Activated T-helper 1 cell treated with anti-CD3 and anti-CD28 coated beads, Interleukin-12 subunit alpha, Interleukin-12 subunit beta, Interleukin-2, Interleukin-4 antibody, amounts not matched to agents 30 ng/mL and 10 ng/mL and 1 ng/mL, durations not matched to agents 14 hours and 24 hours and 36 hours (primary cell): ENCODE measurements around the gene ADGRV1. TPM values are rescaled to one million over a fixed set of nuclear protein-coding genes. Genes with fewer than 3 reads are reported as not detected.

Source experiments
- DNase-seq: peaks from one replicate; pipeline ENCODE4 v3.0.0; 2021; ENCODE audit warnings: low spot score
- H3K27ac Mint-ChIP-seq: one replicate; pipeline ENCODE4 v1.8.0; 2021; ENCODE audit warnings: mild to moderate bottlenecking, mixed read lengths
- H3K27me3 Mint-ChIP-seq: one replicate; pipeline ENCODE4 v1.8.0; 2022; ENCODE audit warnings: mild to moderate bottlenecking, moderate library complexity, mixed read lengths; ENCODE audit not compliant: insufficient read depth
- H3K36me3 Mint-ChIP-seq: one replicate; pipeline ENCODE4 v1.8.0; 2021; ENCODE audit warnings: low read depth, mixed read lengths
- H3K4me1 Mint-ChIP-seq: one replicate; pipeline ENCODE4 v1.8.0; 2021; ENCODE audit warnings: low read depth, mixed read lengths
- H3K4me3 Mint-ChIP-seq: one replicate; pipeline ENCODE4 v1.8.0; 2021; ENCODE audit warnings: mild to moderate bottlenecking, moderate library complexity, mixed read lengths
- H3K9me3 Mint-ChIP-seq: one replicate; pipeline ENCODE4 v1.8.0; 2021; ENCODE audit warnings: mixed read lengths
- intact Hi-C: fragments of 100-400 bp; cut with micrococcal nuclease; formaldehyde crosslinking; loops from one replicate; pipeline ENCODE4 v1.15.1; 2024
- total RNA-seq: library from RNA; stranded (reverse); gene quantifications from 2 replicates; pipeline ENCODE4 v1.2.3, GENCODE V29; 2022

Gene ADGRV1
- total RNA-seq, 1 donor from 2014 or later: 0.05 TPM

GRCh38 chr5:90534922-90535321 lies 23.7 kb upstream of the ADGRV1 start:
- no peak overlapping the region for H3K4me3 Mint-ChIP-seq
- DNase-seq: no peak
- intact Hi-C loops: no loop called here
- H3K36me3 Mint-ChIP-seq: no peaks in the 10 kb centered on the region
- H3K27ac Mint-ChIP-seq: no peak overlapping the region
- peaks cover 7% of the 10 kb centered on the region for H3K4me1 Mint-ChIP-seq
- H3K27me3 Mint-ChIP-seq: peaks cover 48% of the 10 kb centered on the region
- H3K9me3 Mint-ChIP-seq: no peaks in the 10 kb centered on the region

GRCh38 chr5:90542827-90543519 lies 15.6 kb upstream of the ADGRV1 start:
- no peaks in the 10 kb centered on the region for H3K9me3 Mint-ChIP-seq
- H3K4me1 Mint-ChIP-seq: no peaks in the 10 kb centered on the region
- peaks cover 24% of the 10 kb centered on the region for H3K27me3 Mint-ChIP-seq
- DNase-seq: no peak
- no peak overlapping the region for H3K27ac Mint-ChIP-seq
- intact Hi-C loops: no loop called here
- no peaks in the 10 kb centered on the region for H3K36me3 Mint-ChIP-seq
- no peak overlapping the region for H3K4me3 Mint-ChIP-seq

GRCh38 chr5:90545511-90545910 lies 13.1 kb upstream of the ADGRV1 start:
- H3K4me3 Mint-ChIP-seq: no peak overlapping the region
- intact Hi-C loops: no loop called here
- DNase-seq: no peak
- no peaks in the 10 kb centered on the region for H3K4me1 Mint-ChIP-seq
- no peaks in the 10 kb centered on the region for H3K9me3 Mint-ChIP-seq
- peaks cover 12% of the 10 kb centered on the region for H3K27me3 Mint-ChIP-seq
- H3K36me3 Mint-ChIP-seq: no peaks in the 10 kb centered on the region
- H3K27ac Mint-ChIP-seq: no peak overlapping the region

- Mint-ChIP-seq H3K4me3 (no peak overlapping the region), H3K27ac (no peak overlapping the region), H3K4me1 (no peaks in the 10 kb centered on the region), H3K9me3 (no peaks in the 10 kb centered on the region), H3K36me3 (no peaks in the 10 kb centered on the region), H3K27me3 (peaks cover 11% of the 10 kb centered on the region)
- DNase-seq: no peak
- intact Hi-C loops: no loop called here
These were observed 12.3 kb upstream of the ADGRV1 start for GRCh38 chr5:90546216-90546837.

GRCh38 chr5:90547072-90547536 lies 11.5 kb upstream of the ADGRV1 start:
- H3K4me1 Mint-ChIP-seq: no peaks in the 10 kb centered on the region
- H3K27me3 Mint-ChIP-seq: peaks cover 7% of the 10 kb centered on the region
- no peak for DNase-seq
- H3K4me3 Mint-ChIP-seq: no peak overlapping the region
- H3K27ac Mint-ChIP-seq: no peak overlapping the region
- no peaks in the 10 kb centered on the region for H3K36me3 Mint-ChIP-seq
- H3K9me3 Mint-ChIP-seq: no peaks in the 10 kb centered on the region
- intact Hi-C loops: no loop called here

GRCh38 chr5:90548069-90548593 lies 10.5 kb upstream of the ADGRV1 start:
- Mint-ChIP-seq H3K4me1 (no peaks in the 10 kb centered on the region), H3K27me3 (peaks cover 10% of the 10 kb centered on the region), H3K27ac (no peak overlapping the region), H3K4me3 (no peak overlapping the region), H3K9me3 (no peaks in the 10 kb centered on the region), H3K36me3 (no peaks in the 10 kb centered on the region)
- DNase-seq: no peak
- intact Hi-C loops: no loop called here

- intact Hi-C loops: no loop called here
- Mint-ChIP-seq H3K27me3 (peaks cover 10% of the 10 kb centered on the region), H3K4me3 (no peak overlapping the region), H3K9me3 (no peaks in the 10 kb centered on the region), H3K27ac (no peak overlapping the region), H3K36me3 (no peaks in the 10 kb centered on the region), H3K4me1 (no peaks in the 10 kb centered on the region)
- no peak for DNase-seq
These were observed 9.4 kb upstream of the ADGRV1 start for GRCh38 chr5:90549223-90549622.

- intact Hi-C loops: loop anchor here (10.0 kb wide), 1 partner anchor 1665 kb away; the partner anchor contains the start of gene MEF2C
These were observed 8.8 kb upstream of the ADGRV1 start for GRCh38 chr5:90549729-90550275.

GRCh38 chr5:90550963-90551362 lies 7.6 kb upstream of the ADGRV1 start:
- no peaks in the 10 kb centered on the region for H3K36me3 Mint-ChIP-seq
- no peak for DNase-seq
- H3K9me3 Mint-ChIP-seq: no peaks in the 10 kb centered on the region
- intact Hi-C loops: loop anchor here (10.0 kb wide), 1 partner anchor 1666 kb away; the partner anchor contains the start of gene MEF2C
- no peaks in the 10 kb centered on the region for H3K4me1 Mint-ChIP-seq
- H3K27me3 Mint-ChIP-seq: peaks cover 13% of the 10 kb centered on the region
- no peak overlapping the region for H3K4me3 Mint-ChIP-seq
- no peak overlapping the region for H3K27ac Mint-ChIP-seq

More at GRCh38 chr5:90549729-90550275, 8.8 kb upstream of the ADGRV1 start:
- H3K4me1 Mint-ChIP-seq: no peaks in the 10 kb centered on the region
- no peak overlapping the region for H3K4me3 Mint-ChIP-seq
- H3K9me3 Mint-ChIP-seq: no peaks in the 10 kb centered on the region
- peaks cover 7% of the 10 kb centered on the region for H3K27me3 Mint-ChIP-seq
- H3K27ac Mint-ChIP-seq: no peak overlapping the region
- DNase-seq: no peak
- no peaks in the 10 kb centered on the region for H3K36me3 Mint-ChIP-seq

- no peaks in the 10 kb centered on the region for H3K9me3 Mint-ChIP-seq
- DNase-seq: no peak
- H3K27me3 Mint-ChIP-seq: peaks cover 17% of the 10 kb centered on the region
These were observed 7.2 kb upstream of the ADGRV1 start for GRCh38 chr5:90551376-90551775.

GRCh38 chr5:90553711-90554110 lies 4.9 kb upstream of the ADGRV1 start:
- DNase-seq: no peak
- Mint-ChIP-seq H3K36me3 (no peaks in the 10 kb centered on the region), H3K27ac (no peak overlapping the region), H3K9me3 (no peaks in the 10 kb centered on the region), H3K4me1 (peaks cover 6% of the 10 kb centered on the region), H3K27me3 (peaks cover 37% of the 10 kb centered on the region), H3K4me3 (no peak overlapping the region)
- intact Hi-C loops: loop anchor here (10.0 kb wide), 1 partner anchor 1669 kb away; the partner anchor contains the start of gene MEF2C

More at GRCh38 chr5:90551376-90551775, 7.2 kb upstream of the ADGRV1 start:
- Mint-ChIP-seq H3K27ac (no peak overlapping the region), H3K4me3 (no peak overlapping the region), H3K4me1 (no peaks in the 10 kb centered on the region), H3K36me3 (no peaks in the 10 kb centered on the region)
- intact Hi-C loops: loop anchor here (10.0 kb wide), 1 partner anchor 1667 kb away; the partner anchor contains the start of gene MEF2C

GRCh38 chr5:90554358-90555006 lies 4.1 kb upstream of the ADGRV1 start:
- no peaks in the 10 kb centered on the region for H3K9me3 Mint-ChIP-seq
- H3K27ac Mint-ChIP-seq: no peak overlapping the region
- intact Hi-C loops: loop anchor here (10.0 kb wide), 1 partner anchor 1670 kb away; the partner anchor contains the start of gene MEF2C
- H3K4me1 Mint-ChIP-seq: peaks cover 6% of the 10 kb centered on the region
- DNase-seq: no peak
- H3K27me3 Mint-ChIP-seq: peaks cover 44% of the 10 kb centered on the region
- no peak overlapping the region for H3K4me3 Mint-ChIP-seq
- no peaks in the 10 kb centered on the region for H3K36me3 Mint-ChIP-seq
